Embryonic facial prominence (tissue), 1 donor: Measurements from ENCODE around the gene NFATC1.

ENCODE experiments used
- DNase-seq: peaks from one replicate; pipeline ENCODE4 v3.0.0-alpha.2; 2016; ENCODE audit errors: extremely low spot score

NFATC1 gene

DNA sequence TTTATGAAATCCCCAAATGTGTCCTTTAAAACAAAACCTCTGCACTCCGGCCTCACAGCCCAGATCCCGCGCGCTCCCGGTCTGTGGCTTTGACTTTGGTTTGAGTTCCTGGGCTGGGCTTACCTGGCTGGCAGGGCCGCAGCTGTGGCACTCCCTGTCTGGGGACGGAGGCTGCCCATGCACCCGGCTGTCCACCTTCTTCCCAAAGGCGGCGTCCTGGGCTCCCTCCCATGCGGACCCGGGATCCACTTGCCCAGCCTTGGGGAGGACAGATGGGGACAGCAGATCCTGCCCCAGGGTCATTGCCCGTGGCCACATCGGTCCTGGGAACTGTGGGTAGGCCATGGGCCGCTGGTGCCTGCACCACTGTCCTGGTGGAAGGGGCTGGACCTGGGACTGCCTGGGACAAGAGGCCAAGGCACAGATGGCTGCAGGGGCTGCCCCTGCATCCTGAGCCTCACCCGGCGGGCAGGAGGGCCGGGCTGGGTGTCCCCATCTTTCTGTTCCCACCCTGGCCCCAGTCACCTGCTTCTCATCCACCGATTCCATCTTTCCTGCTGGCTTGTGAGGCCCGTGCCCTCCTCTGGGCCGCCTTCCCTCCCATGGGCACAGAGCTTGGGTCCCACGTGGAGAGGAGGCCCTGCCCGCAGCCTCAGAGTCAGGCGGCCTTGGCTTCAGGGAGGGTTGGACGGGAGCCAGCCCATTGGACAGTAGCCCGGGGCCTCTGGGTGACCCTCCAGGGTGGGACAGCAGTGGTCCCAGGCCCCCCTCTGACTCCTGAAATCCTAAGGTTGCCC lies 27.7 kb downstream of the NFATC1 start:
- no peak for DNase-seq

DNA sequence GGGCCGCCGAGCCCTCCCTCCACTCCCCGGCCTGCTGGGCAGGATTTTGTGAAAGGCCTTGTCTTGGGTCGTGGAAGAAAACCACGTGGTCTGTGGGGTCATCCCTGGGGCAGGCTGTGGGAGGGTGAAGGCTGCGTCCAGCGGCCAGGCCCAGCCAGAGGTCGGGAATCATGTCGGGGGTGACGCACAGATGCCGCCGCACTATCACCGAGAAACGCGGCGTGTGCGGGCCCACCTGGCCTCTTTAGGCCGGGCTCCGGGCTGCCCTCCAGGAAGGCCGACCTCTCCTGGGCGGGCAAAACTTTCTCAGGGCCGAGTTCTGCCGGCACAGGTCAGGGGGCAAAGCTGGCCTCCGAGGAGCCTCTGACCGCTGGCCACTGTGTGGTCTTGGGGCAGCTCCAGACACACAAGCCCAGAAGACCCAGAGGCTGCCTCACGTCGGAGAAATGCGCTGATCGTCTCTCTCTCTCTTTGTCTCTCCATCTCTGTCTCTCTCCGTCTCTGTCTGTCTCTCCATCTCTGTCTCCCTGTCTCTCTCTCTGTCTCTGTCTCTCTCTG lies 28.4 kb downstream of the NFATC1 start:
- DNase-seq = no peak

DNA sequence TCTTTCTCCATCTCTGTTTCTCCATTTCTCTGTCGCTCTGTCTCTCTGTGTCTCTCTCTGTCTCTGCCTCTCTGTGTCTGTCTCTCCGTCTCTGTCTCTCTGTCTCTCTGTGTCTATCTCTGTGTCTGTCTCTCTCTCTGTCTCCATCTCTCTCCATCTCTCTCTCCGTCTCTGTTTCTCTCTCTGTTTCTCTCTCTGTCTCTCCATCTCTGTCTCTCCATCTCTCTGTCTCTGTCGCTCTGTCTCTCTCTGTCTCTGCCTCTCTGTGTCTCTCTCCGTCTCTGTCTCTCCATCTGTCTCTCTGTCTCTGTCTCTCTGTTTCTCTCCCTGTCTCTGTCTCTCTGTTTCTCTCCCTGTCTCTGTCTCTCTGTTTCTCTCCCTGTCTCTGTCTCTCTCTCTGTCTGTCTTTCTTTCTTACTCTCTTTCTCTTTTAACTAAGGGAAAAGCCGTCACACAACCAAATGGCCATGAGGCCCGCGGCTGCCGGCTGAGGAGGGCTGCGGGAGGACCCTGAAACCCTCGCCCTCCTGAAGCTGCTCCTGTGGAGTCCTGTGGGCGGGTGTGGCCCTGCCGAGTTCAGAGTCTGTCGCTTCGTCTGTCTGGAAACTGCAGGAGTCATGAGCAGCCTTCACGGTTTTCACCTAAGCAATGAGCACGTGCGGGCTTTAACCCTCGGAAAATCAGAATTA lies 29.3 kb downstream of the NFATC1 start:
- DNase-seq = no peak

DNA sequence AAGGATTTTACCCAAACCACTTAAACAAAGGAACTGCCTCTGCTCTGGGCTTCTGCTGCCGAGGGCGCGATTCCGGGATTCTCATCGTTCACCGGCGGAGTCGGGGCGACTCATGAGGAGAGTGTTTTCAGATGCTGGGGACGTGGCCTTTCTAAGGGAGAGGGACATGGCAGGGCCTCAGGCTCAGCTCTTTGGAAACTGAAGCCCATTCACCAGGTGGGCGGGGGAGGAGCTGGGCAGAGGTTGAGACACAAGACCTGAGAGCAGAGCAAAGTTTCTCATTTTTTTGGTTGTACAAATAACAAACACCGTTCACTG lies 29.8 kb downstream of the NFATC1 start:
- no peak for DNase-seq

DNA sequence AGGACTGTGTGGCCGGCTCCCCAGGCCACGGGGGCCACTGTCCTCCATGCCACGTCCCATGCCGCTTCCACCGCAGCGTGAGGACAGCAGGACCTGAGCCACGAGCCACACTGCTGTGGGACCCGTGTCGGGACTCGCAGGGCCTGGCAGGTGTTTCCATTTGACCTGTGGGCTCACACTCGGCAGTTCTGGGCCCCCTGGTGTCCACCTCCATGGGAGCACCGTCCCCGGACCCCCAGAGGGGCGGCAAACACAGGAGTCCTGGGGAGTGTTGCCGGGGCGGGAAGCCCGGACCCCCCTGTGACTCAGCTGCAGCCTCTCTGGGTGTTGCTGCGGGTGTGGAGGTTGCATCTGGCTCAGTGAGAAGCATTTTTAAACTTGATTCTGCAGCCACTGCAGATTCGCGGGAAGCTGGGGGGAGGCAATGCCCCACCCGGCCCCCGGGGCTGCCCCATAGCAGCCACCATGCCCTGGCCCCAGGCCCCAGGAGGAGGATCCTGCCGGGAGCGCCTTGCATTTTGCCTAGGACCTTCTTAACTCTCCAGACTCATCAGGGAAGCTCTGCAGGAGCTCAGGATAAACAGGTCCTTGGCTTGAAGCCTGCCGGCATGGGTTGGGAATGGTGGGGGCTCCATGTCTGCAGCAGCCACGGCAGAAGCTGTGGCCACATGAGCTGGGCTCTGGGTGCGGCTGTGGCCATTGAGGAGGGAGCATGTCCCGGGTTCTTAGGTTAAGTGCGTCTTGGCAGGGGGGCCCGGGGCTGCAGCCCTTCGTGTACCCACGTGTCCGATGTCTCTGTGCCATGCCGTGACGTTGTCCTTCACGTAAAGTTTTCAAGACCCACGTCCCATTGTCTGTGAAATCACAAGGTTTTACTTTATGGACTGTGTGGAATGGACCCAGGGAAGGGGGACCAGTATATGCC lies 30.9 kb downstream of the NFATC1 start:
- no peak for DNase-seq

DNA sequence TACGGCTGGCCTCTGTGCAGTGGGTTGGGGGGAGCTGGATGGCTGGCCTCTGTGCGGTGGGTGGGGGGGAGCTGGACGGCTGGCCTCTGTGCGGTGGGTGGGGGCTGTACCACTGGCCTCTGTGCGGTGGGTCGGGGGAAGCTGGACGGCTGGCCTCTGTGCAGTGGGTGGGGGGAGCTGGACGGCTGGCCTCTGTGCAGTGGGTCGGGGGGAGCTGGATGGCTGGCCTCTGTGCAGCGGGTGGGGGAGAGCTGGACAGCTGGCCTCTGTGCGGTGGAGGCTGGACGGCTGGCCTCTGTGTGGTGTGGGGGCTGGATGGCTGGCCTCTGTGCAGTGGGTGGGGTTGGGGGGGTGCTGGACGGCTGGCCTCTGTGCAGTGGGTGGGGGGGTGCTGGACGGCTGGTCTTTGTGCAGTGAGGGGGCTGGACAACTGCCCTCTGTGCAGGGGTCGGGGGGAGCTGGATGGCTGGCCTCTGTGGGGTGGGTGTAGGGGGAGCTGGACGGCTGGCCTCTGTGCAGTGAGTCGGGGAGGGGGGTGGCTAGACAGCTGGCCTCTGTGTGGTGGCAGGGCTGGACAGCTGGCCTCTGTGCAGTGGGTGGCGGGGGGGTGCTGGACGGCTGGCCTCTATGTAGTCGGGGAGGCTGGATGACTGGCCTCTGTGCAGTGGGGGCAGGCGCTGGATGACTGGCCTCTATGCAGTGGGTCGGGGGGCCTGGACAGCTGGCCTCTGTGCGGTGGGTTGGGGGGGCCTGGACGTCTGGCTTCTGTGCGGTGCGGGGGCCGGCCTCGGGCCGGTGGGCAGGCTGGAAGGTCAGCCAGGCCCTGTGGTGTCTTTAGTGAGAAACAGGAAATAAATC lies 31.9 kb downstream of the NFATC1 start:
- DNase-seq = no peak

DNA sequence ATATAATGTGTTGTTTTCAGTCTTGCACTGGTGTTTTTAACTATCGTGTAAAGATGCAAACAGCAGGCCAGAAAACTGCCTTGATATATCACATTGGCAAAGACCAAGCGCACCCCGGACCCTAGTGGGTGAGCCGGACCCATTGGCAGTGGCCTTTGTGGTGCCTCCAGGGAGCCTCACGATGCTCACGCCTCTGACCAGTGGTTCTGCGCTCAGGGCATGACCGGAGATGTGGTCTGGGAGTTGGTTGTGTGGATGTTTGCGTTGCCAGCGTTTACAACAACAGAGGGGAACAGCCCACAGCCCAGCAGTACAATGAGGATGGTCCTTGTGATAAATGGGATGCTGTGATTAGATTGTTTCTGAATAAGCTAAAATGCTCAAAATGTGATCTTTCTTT lies 32.6 kb downstream of the NFATC1 start:
- DNase-seq = no peak

DNA sequence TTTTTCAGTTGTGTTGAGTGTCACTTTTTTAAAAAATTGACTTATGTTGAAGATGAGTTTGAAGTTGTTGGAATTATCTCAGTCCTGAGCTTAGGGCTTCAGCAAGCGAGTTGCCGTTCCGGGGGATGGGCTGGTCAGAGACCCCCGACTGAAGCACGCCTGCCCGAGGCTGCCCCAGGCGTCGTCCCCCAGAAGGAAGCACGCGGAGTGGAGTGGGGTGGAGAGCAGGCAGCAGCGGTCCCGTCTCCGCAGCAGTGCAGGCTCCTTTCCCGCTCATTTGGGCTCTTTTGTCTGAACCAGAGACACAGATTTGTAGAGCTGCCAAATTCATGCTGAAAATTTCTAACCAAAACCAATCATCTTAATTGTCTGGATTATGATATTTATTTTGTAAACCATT lies 33.7 kb downstream of the NFATC1 start:
- no peak for DNase-seq

DNA sequence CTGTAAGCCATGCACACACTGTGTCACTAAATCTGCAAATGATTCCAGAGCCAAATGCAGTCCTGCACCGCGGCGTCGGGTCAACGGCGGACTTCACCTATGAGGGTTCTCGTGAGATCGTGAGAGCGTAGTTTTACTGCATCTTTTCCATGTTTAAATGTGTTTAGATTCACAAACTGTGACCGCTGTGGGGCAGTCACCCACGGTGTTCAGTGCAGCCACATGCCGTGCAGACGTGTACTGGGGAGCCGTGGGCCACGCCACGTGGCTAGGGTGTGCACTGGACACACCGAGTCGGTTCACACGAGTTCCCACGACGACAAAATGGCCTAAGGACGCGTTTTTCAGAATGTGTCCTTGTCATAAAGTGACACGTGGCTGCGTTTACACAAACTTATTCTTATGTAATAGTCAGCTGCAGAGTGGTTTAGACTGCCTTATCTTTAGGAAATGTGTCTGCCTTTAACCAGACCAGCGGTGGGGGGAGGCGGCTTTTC lies 34.1 kb downstream of the NFATC1 start:
- no peak for DNase-seq

DNA sequence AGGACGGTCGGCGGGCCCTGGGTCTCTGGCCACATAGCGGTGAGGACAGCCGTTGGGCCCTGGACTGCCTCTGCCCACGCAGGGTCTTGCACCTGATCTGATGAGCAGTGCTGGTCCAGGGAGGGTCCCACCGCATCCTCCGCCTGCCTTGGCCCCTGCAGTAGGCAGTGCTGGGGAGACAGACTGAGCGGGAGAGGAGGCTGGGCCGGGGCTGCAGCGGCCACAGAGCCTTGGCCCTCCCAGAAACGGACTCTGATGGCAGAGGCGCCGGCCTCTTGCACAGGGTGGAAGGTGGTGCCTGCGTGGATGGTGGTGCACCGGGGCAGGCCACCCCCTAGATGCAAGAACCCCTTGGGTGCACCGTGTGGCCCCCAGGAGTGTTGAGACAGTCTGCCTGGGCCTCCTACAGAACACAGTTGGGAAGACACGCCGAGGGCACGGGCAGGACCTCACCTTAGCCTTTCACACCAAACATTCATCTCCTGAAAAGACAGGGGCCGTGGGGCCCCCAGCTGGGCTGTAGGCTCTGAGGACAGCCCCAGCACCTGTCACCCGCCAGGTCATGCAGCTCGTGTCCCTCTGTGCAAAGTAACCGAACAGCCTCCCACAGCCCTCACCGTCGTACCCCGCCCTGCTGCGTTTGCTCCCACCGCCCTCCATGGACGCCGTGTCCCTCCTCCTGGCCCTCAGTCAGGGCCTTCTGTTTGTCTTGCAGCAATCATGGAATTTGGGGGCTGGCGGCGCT lies 36.8 kb downstream of the NFATC1 start:
- DNase-seq = no peak

DNA sequence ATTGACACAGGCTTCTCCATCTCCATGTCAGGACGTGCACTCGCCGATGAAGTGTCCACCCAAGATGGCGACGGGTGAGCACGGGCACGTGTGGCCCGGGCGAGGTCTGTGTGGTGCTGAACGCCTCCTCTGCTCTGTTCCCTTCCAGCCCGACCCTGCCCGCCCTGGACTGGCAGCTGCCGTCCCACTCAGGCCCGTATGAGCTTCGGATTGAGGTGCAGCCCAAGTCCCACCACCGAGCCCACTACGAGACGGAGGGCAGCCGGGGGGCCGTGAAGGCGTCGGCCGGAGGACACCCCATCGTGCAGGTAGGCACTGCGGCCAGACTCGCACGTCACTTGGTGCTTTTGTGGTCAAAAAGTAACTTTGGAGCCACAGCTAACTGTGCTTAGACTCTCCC lies 37.7 kb downstream of the NFATC1 start:
- no peak for DNase-seq

DNA sequence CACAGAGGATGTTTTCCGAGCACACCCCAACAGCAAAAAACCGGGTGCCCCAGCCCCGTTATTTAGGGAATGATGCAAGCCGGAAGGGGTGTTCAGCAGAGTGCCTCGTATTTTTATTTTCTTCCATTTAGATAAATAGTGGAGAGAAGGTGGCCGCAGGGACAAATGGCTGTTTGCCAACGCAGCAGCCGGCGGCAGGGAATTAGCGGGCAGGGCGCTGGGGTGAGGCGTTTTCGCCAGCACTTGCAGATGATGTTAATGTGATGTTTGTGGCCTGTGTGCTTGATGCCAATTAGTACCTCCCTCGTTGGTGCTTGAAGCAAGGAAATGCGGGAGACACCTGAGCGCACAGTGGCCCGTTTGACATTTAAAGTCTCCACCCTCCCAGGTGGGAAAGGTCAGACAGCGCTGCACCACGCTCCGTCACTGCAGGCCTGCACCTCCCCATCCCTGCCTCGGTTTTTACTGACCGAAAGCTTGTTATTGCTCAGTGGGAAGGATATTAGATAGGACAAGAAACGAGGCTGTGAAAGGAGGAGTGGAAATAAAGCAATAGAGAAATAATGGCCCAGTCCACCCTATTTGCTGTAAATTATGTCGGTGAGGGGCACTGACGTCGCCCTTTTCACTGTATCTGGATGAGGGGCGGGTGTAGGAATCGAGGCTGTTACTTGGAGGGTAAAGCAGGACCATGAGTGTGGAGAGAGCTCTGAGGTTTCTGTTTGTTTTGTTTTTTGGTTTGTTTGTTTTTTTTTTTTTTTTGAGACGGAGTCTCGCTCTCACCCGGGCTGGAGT lies 39.1 kb downstream of the NFATC1 start:
- DNase-seq = no peak

DNA sequence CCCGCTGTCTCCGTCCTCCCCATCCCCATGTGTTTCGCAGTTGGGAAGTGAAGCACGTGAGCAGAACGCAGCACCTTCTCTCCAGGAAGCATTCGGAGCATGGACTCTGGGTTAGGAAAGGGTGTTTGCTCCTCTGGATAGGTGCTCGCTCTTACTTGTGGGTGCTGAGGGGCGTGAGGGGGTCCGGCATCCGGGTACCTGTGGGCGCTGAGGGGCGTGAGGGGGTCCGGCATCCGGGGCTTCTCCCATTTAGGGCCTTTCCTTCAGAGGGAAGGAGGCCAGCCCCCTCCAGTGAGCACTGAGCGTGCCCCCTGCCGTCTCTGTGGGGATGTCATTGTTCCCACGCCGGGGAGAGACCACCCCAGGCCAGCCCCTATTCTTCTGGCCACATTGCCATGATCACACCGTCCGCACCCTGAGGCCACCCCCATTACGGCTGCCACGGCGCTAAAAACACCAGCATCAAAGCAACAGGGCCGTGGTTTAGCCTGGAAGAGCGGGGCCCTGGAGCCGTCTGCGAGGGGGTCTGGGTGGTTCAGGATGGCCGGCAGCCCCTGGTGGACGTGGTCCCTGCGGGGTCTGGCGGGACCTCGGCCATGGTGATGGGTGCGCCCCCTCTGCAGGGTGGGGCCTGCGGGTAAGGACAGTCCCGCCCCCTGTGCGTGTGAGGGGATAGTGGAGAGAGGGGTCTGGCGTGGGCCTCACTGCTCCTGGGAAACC lies 41.0 kb downstream of the NFATC1 start:
- DNase-seq = no peak

DNA sequence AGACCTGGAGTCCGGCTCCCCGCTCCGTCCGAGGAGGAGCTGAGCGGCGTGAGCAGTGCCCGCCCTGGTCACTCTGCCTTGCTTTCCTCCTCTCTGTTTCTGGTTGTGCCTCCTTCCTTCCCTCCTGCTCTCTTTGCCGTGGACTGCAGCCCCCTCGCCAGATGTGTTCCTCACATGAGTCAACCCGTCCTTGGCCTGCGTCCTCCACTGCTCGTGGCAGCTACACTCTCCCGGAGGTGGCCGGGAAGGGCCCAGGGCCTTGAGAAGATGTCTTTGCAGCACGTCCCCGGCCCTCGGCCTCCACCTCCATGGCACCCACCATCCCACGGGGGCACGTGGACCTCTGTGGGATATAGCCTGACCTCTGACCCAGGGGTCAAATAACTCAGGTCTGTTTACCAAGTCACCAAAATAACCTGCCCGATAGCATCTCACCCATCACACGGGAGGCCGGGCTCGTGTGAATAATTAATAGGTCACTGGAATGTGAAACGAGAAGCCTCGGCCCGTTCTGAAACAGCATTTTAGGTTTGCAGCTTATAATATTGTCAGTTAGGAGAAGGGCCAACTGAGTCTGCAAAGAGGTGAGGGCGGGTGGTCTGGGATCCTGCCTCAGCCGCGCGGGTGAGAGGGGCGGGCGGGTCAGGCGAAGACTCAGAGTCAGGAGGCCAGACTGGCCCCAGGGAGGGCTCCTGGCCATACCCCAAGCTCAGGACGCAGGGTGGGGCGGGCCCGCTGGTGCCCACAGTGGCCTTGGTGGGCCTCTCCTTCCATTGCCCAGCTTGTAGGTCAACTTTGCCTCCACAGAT lies 42.6 kb downstream of the NFATC1 start:
- DNase-seq = no peak

DNA sequence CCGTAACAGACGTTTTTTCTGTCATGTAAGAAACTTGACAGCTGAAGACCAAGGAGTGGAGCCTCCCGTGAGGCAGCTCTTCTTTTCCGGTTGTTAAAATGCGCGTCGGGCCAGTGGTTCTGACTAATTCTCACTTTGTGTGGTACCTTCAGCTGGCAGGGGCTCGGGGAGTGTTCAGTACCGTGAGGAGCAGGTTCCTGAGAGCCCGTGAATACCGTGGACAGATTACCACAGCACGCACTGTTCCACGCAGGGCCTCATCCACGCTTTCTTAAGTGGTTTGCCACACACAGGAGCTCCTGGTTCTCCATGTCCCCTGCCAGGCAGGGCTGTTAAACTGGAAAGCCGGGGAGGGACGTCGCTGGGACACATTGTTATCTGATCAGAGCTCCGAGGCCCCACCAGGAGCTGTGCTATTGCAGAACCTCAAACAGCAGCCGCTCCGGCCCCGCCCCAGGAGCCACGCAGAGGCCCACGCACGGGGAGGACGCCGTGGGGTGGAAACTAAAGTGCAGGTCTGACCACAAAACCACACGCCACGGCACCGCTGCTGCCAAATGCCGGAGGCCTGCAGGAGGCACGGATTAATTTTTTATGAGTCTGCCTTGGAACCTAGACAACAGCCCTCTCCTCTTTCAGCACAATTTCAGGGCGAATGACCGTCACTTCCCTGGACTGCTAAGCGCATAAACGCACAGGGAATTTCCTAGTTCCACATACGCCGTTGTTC lies 43.3 kb downstream of the NFATC1 start:
- peak; percentile 34 for DNase-seq

DNA sequence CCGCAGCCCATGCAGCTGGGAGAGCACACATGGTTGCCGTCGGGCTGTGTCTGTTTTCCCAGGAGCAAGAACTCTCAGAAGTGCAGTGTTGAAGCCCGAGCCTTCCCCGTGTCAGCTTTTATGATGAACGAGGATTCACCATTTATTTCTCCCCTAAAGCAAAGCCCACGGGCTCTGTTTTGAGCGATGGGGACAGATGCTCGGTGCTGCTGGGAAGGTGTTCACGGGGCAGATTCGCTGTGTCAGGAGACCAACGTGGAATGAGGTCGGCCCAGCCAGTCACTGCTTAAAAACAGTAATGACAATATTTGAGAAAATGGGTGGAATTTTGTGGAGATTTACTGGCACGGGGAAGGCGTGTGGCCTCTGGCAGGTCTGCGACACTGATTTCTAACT lies 43.9 kb downstream of the NFATC1 start:
- no peak for DNase-seq
